ENCODE data around the gene CRACR2A.

DNA sequence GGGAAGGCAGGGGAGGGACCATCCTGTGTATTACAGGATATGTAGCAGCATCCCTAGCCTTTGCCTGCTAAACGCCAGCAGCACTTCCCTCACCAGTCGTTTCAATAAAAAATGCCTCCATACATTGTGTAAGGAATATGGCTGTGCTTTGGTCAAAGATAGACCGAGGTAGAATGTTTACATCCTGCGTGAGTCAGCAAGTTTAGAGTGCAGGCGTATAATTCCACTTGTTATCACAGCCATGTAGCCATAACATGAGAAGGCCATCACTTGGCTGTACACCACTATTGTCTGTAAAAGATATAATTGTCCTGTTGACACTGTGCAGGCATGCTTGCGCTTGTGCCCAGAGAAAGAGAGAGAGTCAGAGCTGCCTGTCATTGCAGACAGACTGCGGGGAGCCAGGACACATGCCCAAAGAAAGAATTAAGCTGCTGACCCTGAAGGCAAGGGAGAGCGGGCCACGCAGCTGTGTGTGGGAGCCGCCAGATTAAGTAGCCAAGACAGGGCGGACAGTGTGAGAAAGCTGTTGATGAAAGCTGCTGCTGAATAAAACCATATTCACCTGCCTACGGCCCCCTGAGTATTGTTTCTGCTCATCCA is 68.4 kb downstream of the CRACR2A start:
- TF ChIP-seq, protein P1, sequence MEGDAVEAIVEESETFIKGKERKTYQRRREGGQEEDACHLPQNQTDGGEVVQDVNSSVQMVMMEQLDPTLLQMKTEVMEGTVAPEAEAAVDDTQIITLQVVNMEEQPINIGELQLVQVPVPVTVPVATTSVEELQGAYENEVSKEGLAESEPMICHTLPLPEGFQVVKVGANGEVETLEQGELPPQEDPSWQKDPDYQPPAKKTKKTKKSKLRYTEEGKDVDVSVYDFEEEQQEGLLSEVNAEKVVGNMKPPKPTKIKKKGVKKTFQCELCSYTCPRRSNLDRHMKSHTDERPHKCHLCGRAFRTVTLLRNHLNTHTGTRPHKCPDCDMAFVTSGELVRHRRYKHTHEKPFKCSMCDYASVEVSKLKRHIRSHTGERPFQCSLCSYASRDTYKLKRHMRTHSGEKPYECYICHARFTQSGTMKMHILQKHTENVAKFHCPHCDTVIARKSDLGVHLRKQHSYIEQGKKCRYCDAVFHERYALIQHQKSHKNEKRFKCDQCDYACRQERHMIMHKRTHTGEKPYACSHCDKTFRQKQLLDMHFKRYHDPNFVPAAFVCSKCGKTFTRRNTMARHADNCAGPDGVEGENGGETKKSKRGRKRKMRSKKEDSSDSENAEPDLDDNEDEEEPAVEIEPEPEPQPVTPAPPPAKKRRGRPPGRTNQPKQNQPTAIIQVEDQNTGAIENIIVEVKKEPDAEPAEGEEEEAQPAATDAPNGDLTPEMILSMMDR (IDR thresholded peaks at IDR 0.05), result no peak
- no peak for TF ChIP-seq POLR2A (IDR thresholded peaks at IDR 0.05)

All from transverse colon (tissue), 3 donors.